H1 (cell line): ENCODE results near the gene OBSL1. TPM values are rescaled to one million over a fixed set of nuclear protein-coding genes. Genes with fewer than 3 reads are reported as not detected.

Experiments used
- BACH1 ChIP-seq: IDR thresholded peaks from 2 replicates; pipeline ENCODE4 v1.6.1; 2012; ENCODE audit warnings: low read length, improper control_type of control experiment
- CEBPB ChIP-seq: IDR thresholded peaks from 2 replicates; pipeline ENCODE4 v1.6.1; 2012; ENCODE audit warnings: low read depth, low read length
- CHD2 ChIP-seq: IDR thresholded peaks from 2 replicates; pipeline ENCODE4 v1.6.1; 2012; ENCODE audit warnings: low read length, improper control_type of control experiment
- CTBP2 ChIP-seq: IDR thresholded peaks from 2 replicates; pipeline ENCODE4 v1.7.0; 2011; ENCODE audit warnings: borderline replicate concordance, mild to moderate bottlenecking, moderate library complexity, mixed read lengths, low read length; ENCODE audit not compliant: insufficient read depth, insufficient read length
- EGR1 ChIP-seq: IDR thresholded peaks from 2 replicates; pipeline ENCODE4 v1.6.1; 2011; ENCODE audit warnings: low read depth, low read length, borderline replicate concordance
- EZH2 ChIP-seq: fragments of 200-600 bp; sonication (generic); IDR thresholded peaks from 2 replicates; pipeline ENCODE4 v1.7.1; 2012; ENCODE audit warnings: low read depth, mild to moderate bottlenecking, moderate library complexity, low read length, inconsistent platforms; ENCODE audit not compliant: severe bottlenecking
- FOSL1 ChIP-seq: IDR thresholded peaks from 2 replicates; pipeline ENCODE4 v1.6.1; 2011; ENCODE audit warnings: mild to moderate bottlenecking, low read depth, low read length, moderate library complexity; ENCODE audit not compliant: insufficient read depth
- HDAC2 ChIP-seq, 2 experiments: fragments of 300-600 bp in 1 of 2; sonication (generic) in 1 of 2; IDR thresholded peaks; 2 replicates each; pipeline ENCODE4 v1.6.1; 2011 to 2012; ENCODE audit warnings: low read depth in 2 of 2, low read length in 2 of 2, mild to moderate bottlenecking in 2 of 2, moderate library complexity in 2 of 2, borderline replicate concordance in 1 of 2, inconsistent platforms in 1 of 2
- JUN ChIP-seq: IDR thresholded peaks from 2 replicates; pipeline ENCODE4 v1.6.1; 2011; ENCODE audit warnings: low read depth, mild to moderate bottlenecking, improper control_type of control experiment, low read length
- JUND ChIP-seq: IDR thresholded peaks from 2 replicates; pipeline ENCODE4 v1.6.1; 2011; ENCODE audit warnings: mild to moderate bottlenecking, improper control_type of control experiment, low read length
- KDM4A ChIP-seq: IDR thresholded peaks from one replicate; pipeline ENCODE4 v1.7.1; 2012; ENCODE audit warnings: low read depth, mild to moderate bottlenecking, moderate library complexity, low read length, inconsistent platforms; ENCODE audit not compliant: severe bottlenecking
- KDM5A ChIP-seq: fragments of 200-600 bp; IDR thresholded peaks from 2 replicates; pipeline ENCODE4 v1.7.1; 2012; ENCODE audit warnings: mild to moderate bottlenecking, low read length, inconsistent platforms, mixed read lengths
- MAFK ChIP-seq: IDR thresholded peaks from 2 replicates; pipeline ENCODE4 v1.6.1; 2012; ENCODE audit warnings: low read depth, mild to moderate bottlenecking, improper control_type of control experiment, low read length
- NANOG ChIP-seq: IDR thresholded peaks from 2 replicates; pipeline ENCODE4 v1.6.1; 2011; ENCODE audit warnings: low read length, low read depth, mild to moderate bottlenecking, inconsistent platforms; ENCODE audit not compliant: insufficient read depth, poor library complexity, severe bottlenecking
- PHF8 ChIP-seq: fragments of 200-600 bp; sonication (generic); conservative IDR thresholded peaks from 2 replicates; pipeline ENCODE4 v1.7.1; 2012; ENCODE audit warnings: low read depth, mild to moderate bottlenecking, inconsistent platforms, low read length, moderate library complexity
- POLR2AphosphoS5 ChIP-seq: IDR thresholded peaks from 2 replicates; pipeline ENCODE4 v1.6.1; 2011; ENCODE audit warnings: low read depth, low read length
- RFX5 ChIP-seq: IDR thresholded peaks from 2 replicates; pipeline ENCODE4 v1.6.1; 2011; ENCODE audit warnings: low read depth, low read length, improper control_type of control experiment, borderline replicate concordance
- SRF ChIP-seq: IDR thresholded peaks from 2 replicates; pipeline ENCODE4 v1.6.1; 2011; ENCODE audit warnings: mild to moderate bottlenecking, low read depth, low read length, moderate library complexity
- polyA plus RNA-seq, 7 experiments: library from polyadenylated mRNA; depleted of rRNA in 3 of 7; stranded (reverse) in 5 of 7; unstranded in 2 of 7; fragments of >200 nt in 5 of 7; fragments of 200-250 nt in 2 of 7; gene quantifications; 1 replicate in 5 of 7; 2 replicates in 1 of 7; 4 replicates in 1 of 7; pipeline versions ENCODE4 v1.2.1 to v1.2.3, GENCODE V29; 2011 to 2013; ENCODE audit warnings: missing spikeins in 2 of 7, mixed read lengths in 2 of 7
- total RNA-seq: library from RNA; stranded (reverse); fragmentation: NEBNext Ultra II Directional; extraction: Animal tissue kit (Norgen Biotek cat#: 25700); gene quantifications from 2 replicates; pipeline ENCODE4 v1.2.1, GENCODE V29; 2021
- TF ChIP-seq, protein P1 (sequence below): IDR thresholded peaks from 2 replicates; pipeline ENCODE4 v1.6.1; 2011; ENCODE audit warnings: low read depth, mild to moderate bottlenecking, low read length; ENCODE audit not compliant: insufficient read depth
- TF ChIP-seq, protein P2 (sequence below): IDR thresholded peaks from 2 replicates; pipeline ENCODE4 v1.6.1; 2012; ENCODE audit warnings: inconsistent platforms
- TF ChIP-seq, protein P3 (sequence below): IDR thresholded peaks from 2 replicates; pipeline ENCODE4 v1.6.1; 2012; ENCODE audit warnings: low read length, inconsistent platforms

The OBSL1 gene
- total and polyA plus RNA-seq, 2 of the 8 experiments (the other 6 are each of a cell fraction or from before 2014, with no cell fraction given) = 116 to 127 TPM

DNA sequence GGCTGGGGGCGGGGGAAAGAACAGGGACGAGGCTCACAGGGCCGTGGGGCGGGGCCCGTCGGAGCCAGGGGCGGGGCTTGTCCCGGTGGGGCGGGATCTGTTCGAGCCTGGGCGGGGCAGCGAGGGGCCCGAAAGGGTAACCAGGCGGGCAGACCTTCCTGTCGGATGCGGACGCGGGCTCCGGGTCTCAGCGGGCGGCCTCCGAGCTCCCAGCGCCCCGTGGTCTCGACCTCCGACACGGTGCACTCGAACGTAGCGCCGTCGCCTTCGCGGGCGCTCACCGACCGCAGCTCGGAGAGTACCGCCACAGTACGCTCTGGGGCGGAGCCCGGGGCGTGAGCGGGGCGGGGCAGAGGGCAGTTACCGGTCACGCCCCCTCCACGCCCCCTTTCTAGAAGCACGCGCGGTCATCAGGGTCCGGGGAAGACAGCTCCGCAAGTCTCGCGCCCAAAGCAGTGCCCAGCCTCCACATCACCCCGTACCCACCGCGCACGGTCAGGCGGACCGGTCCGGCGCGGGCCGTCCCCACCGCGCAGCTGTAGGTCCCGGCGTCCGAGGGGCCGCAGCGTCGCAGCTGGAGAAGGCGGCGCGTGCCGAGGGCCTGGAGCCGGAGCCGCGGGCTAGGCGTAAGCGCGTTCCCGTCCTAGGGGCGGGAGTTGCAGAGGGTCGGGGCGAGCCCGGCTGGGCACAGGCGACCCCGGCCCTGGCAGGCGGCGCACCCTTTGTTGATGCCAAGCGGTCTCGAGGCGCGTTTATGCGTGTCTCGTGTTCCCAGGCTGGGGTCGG lies 18.8 kb downstream of the OBSL1 start (continued):
- TF ChIP-seq NANOG (no peak), CTBP2 (no peak), PHF8 (peak; percentile 50; the same call in 1 of the 2 replicates), BACH1 (no peak), KDM5A (no peak), MAFK (no peak), CHD2 (no peak), HDAC2 (IDR thresholded peaks at IDR 0.05; ENCODE audit: borderline replicate concordance in 1 of 2, low read depth in 2 of 2, low read length in 2 of 2) (0 out of 4 replicates have a peak, but pooled peaks of 1 of the 2 experiments have one; percentile 24), KDM4A (peak; percentile 96), EGR1 (no peak), FOSL1 (no peak), EZH2 (no peak), RFX5 (no peak), POLR2AphosphoS5 (no peak; the same call in 1 of the 2 replicates), SRF (no peak), CEBPB (no peak), JUND (no peak), JUN (no peak)
- TF ChIP-seq, protein P1, sequence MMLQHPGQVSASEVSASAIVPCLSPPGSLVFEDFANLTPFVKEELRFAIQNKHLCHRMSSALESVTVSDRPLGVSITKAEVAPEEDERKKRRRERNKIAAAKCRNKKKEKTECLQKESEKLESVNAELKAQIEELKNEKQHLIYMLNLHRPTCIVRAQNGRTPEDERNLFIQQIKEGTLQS = no peak
- TF ChIP-seq, protein P2, sequence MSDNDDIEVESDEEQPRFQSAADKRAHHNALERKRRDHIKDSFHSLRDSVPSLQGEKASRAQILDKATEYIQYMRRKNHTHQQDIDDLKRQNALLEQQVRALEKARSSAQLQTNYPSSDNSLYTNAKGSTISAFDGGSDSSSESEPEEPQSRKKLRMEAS = peak; percentile 83
- TF ChIP-seq, protein P3, sequence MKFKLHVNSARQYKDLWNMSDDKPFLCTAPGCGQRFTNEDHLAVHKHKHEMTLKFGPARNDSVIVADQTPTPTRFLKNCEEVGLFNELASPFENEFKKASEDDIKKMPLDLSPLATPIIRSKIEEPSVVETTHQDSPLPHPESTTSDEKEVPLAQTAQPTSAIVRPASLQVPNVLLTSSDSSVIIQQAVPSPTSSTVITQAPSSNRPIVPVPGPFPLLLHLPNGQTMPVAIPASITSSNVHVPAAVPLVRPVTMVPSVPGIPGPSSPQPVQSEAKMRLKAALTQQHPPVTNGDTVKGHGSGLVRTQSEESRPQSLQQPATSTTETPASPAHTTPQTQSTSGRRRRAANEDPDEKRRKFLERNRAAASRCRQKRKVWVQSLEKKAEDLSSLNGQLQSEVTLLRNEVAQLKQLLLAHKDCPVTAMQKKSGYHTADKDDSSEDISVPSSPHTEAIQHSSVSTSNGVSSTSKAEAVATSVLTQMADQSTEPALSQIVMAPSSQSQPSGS = peak; percentile 63; the same call in 1 of the 2 replicates
